Neutrophil (primary cell): ENCODE measurements around the gene GALNT9.

Source experiments
- H3K27ac ChIP-seq: fragments of 200-600 bp; sonication (generic); 2 replicates; pipeline ENCODE4 v1.5.1; 2016; ENCODE audit warnings: mild to moderate bottlenecking, moderate library complexity
- H3K27me3 ChIP-seq: fragments of 200-600 bp; sonication (generic); 2 replicates; pipeline ENCODE4 v1.6.0; 2016; ENCODE audit warnings: mild to moderate bottlenecking
- H3K36me3 ChIP-seq: fragments of 200-600 bp; sonication (generic); 2 replicates; pipeline ENCODE4 v1.5.1; 2017
- H3K4me1 ChIP-seq, 2 experiments: fragments of 200-600 bp in 1 of 2; sonication (generic) in 1 of 2; 1 replicate in 1 of 2; 2 replicates in 1 of 2; pipeline versions ENCODE4 v1.5.1 to v1.6.1; 2013 to 2016; ENCODE audit warnings: low read depth in 1 of 2, low read length in 1 of 2, mild to moderate bottlenecking in 1 of 2, moderate library complexity in 1 of 2; ENCODE audit not compliant: control insufficient read depth in 1 of 2, insufficient read depth in 1 of 2
- H3K4me3 ChIP-seq, 2 experiments: fragments of 200-600 bp in 1 of 2; sonication (generic) in 1 of 2; 1 replicate in 1 of 2; 2 replicates in 1 of 2; pipeline ENCODE4 v1.5.1; 2013 to 2016; ENCODE audit warnings: low read depth in 1 of 2, low read length in 1 of 2, mild to moderate bottlenecking in 1 of 2, moderate library complexity in 1 of 2
- H3K9me3 ChIP-seq: fragments of 200-600 bp; sonication (generic); 2 replicates; pipeline ENCODE4 v1.5.1; 2016
- TF ChIP-seq, protein P1 (sequence below): fragments of 200-600 bp; sonication (generic); IDR thresholded peaks from 2 replicates; pipeline ENCODE4 v1.5.1; 2016; ENCODE audit warnings: antibody characterized with exemption

GALNT9 gene

DNA sequence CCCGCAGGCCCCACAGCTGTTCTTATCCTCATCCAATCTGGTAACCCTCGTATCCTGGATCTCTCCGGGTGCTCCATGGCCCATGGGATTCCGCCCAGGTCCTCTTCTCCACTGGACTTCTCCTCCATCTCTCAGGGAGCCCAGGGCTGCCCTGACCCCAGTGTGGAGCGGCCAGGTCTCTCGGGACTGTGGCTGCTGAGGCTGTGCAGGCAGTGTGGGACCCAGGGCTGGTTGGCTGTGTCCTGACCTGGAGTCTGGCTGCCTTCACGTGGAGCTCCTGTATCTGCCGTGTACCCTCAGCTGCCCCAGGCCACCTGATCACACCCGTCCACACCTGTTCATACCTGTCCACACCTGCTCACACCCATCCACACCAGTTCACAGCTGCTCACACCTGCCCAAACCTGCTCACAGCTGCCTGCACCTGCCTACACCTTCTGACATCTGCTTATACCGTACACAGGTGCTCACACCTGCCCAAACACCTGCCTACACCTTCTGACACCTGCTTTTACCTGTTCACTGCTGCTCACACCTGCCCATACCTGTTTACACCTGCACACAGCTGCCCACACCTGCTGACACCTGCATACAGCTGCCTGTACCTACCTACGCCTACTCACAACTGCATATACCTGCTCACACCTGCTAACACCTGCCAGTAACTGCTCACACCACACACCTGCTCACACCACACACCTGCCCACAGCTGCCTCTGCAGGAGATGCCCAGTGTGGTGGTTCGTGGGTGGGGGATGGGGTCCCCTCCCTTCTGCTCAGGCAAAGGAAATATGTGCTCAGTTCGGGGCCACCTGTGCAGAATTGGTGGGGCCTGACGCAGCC, 92.2 kb downstream of the GALNT9 start:
- Histone ChIP-seq H3K27ac (no peak overlapping the region), H3K27me3 (no peaks in the 10 kb centered on the region), H3K4me3 (no peak overlapping the region), H3K9me3 (no peaks in the 10 kb centered on the region), H3K36me3 (no peaks in the 10 kb centered on the region), H3K4me1 (no peaks in the 10 kb centered on the region)
- TF ChIP-seq, protein P1, sequence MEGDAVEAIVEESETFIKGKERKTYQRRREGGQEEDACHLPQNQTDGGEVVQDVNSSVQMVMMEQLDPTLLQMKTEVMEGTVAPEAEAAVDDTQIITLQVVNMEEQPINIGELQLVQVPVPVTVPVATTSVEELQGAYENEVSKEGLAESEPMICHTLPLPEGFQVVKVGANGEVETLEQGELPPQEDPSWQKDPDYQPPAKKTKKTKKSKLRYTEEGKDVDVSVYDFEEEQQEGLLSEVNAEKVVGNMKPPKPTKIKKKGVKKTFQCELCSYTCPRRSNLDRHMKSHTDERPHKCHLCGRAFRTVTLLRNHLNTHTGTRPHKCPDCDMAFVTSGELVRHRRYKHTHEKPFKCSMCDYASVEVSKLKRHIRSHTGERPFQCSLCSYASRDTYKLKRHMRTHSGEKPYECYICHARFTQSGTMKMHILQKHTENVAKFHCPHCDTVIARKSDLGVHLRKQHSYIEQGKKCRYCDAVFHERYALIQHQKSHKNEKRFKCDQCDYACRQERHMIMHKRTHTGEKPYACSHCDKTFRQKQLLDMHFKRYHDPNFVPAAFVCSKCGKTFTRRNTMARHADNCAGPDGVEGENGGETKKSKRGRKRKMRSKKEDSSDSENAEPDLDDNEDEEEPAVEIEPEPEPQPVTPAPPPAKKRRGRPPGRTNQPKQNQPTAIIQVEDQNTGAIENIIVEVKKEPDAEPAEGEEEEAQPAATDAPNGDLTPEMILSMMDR, result no peak

DNA sequence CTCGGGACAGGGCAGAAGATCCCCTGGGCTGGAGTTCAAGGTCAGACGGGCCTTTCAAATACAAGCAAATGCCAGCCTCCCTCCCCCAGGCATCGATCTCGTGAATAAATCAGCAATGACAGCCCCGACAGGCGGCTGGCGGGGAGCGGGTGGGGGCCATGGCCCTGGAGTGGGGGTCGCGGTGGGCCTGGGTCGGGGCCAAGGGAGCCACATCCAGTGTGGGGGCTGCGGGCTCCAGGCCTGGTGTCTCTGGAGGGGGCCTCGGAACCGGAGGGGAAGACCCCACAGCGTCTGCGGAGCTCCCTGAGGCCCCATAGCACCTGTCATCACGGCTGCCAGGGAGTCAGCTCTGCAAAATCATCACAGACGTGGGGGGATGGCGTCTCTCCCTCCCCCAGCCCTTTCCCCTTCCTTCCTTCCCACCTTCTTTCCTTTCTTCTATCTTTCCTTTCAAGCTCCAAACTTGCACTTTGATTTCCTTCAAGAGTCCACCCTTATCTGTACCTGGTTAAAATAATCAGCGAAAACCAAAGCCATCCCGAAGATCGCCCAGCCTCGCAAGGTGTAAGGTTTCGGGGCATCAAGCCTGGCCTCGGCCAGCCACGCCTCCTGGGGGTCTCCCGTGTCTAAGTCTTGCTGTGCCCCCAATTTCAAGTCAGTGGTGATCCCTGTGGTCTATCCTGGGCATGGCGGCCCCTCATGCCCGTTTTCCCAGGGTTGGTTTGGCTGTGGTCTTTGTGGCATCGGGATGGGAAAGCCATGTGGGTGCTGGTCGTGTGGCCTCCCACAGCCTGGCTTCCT, 93.1 kb downstream of the GALNT9 start:
- no peaks in the 10 kb centered on the region for H3K9me3 ChIP-seq
- no peak overlapping the region for H3K27ac ChIP-seq
- H3K4me3 ChIP-seq, result no peak overlapping the region
- no peaks in the 10 kb centered on the region for H3K27me3 ChIP-seq
- TF ChIP-seq, protein P1, result no peak
- no peaks in the 10 kb centered on the region for H3K4me1 ChIP-seq
- H3K36me3 ChIP-seq, result no peaks in the 10 kb centered on the region

DNA sequence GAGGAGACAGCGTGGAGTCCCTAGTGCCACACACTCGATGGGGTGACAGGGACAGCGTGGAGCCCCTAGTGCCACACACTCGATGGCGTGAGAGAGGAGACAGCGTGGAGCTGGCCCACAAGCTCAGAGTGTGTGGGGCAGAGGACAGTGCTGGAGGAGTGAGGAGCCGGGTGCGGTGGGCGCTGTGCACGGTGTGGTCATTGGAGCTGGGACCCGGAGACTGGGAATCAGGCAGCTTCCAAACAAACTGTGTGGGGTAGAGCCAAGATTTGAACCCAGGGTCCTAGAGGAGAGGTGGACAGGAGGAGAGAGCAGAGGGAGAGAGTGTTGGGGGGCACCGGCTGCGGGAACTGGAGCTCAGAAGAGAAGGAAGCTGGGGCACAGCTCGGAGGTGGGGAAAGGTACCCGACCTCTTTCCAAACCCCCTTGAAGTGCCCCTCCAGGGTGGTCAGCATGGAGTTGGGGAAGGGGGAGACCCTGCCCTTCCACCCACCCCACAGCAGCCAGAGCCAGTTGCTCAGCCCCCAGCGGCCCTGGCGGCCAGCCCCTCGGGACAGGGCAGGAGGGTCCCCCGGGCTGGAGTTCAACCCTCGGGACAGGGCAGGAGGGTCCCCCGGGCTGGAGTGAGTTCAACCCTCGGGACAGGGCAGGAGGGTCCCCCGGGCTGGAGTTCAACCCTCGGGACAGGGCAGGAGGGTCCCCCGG, 94.1 kb downstream of the GALNT9 start:
- Histone ChIP-seq H3K9me3 (no peaks in the 10 kb centered on the region), H3K27ac (no peak overlapping the region), H3K36me3 (no peaks in the 10 kb centered on the region), H3K4me3 (no peak overlapping the region), H3K4me1 (no peaks in the 10 kb centered on the region), H3K27me3 (no peaks in the 10 kb centered on the region)
- TF ChIP-seq, protein P1, result no peak

DNA sequence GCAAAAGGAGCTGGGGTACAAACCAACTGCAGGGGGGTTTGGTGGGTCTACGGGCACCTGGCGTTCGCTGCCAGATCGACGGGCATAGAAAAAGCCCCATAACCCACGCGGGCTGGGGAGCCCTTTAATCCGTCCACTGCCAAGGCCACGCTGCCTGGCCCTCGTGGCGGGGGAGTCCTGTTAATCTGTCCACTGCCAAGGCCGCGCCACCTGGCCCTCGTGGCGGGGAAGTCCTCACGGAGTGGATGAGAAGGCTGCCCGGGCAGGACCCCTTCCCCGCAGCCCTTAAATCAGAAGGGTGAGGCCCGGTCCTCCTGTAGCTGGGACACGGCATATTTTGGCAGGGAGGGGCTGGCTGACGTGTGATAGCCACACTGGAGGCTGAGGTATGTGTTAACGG, 99.0 kb downstream of the GALNT9 start:
- Histone ChIP-seq H3K4me1 (no peaks in the 10 kb centered on the region), H3K4me3 (no peak overlapping the region), H3K36me3 (no peaks in the 10 kb centered on the region), H3K9me3 (no peaks in the 10 kb centered on the region), H3K27ac (no peak overlapping the region), H3K27me3 (peaks cover 19% of the 10 kb centered on the region)
- TF ChIP-seq, protein P1, result no peak

DNA sequence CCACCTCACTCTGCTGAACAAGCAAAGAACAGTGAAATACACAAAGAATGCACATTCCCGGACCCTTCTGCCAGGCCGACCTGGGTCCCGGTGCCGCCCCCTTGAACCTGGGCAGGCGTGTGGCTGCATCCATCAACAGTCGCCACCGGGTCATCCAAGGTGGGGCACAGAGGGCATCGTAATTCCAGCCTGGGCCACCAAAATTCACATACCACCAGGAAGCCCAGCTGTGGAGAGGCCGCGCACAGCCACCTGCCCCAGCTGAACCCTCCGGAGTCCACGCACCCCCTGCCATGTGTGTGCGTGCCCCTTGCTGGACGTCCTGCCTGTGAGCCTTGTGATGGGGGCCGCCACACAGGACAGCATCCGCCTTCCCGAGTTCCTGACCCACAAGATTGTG, 99.5 kb downstream of the GALNT9 start:
- Histone ChIP-seq H3K36me3 (no peaks in the 10 kb centered on the region), H3K9me3 (no peaks in the 10 kb centered on the region), H3K27ac (no peak overlapping the region), H3K4me3 (no peak overlapping the region), H3K27me3 (peaks cover 19% of the 10 kb centered on the region), H3K4me1 (no peaks in the 10 kb centered on the region)
- TF ChIP-seq, protein P1, result no peak
